GM12878 (cell line): ENCODE data around the gene TIMP2. TPM values are rescaled to one million over a fixed set of nuclear protein-coding genes. Genes with fewer than 3 reads are reported as not detected.
A peak's percentile ranks its signal among the peaks of the same experiment; 100 is the strongest.

Source experiments
- CHD1 ChIP-seq: IDR thresholded peaks from 2 replicates; pipeline ENCODE4 v1.6.1; 2012; ENCODE audit warnings: low read depth, low read length, improper control_type of control experiment
- CHD2 ChIP-seq: IDR thresholded peaks from 2 replicates; pipeline ENCODE4 v1.6.1; 2011; ENCODE audit warnings: low read depth, low read length, improper control_type of control experiment, borderline replicate concordance
- DPF2 ChIP-seq: fragments of 450-650 bp; IDR thresholded peaks from 2 replicates; pipeline ENCODE4 v1.6.1; 2017; ENCODE audit warnings: mild to moderate bottlenecking
- EED ChIP-seq: sonication (generic); IDR thresholded peaks from 2 replicates; pipeline ENCODE4 v1.6.1; 2016; ENCODE audit warnings: antibody characterized with exemption, low read depth
- ESRRA ChIP-seq: IDR thresholded peaks from 2 replicates; pipeline ENCODE4 v1.6.1; 2012; ENCODE audit warnings: mild to moderate bottlenecking, low read length, improper control_type of control experiment
- FOXM1 ChIP-seq: IDR thresholded peaks from 2 replicates; pipeline ENCODE4 v1.6.1; 2012; ENCODE audit warnings: low read depth, mild to moderate bottlenecking, inconsistent platforms, low read length, moderate library complexity
- MTA2 ChIP-seq: fragments of 450-650 bp; IDR thresholded peaks from 2 replicates; pipeline ENCODE4 v1.6.1; 2016; ENCODE audit warnings: low read depth, mild to moderate bottlenecking, moderate library complexity
- MYB ChIP-seq: fragments of 150-350 bp; IDR thresholded peaks from 2 replicates; pipeline ENCODE4 v1.6.1; 2014; ENCODE audit warnings: mild to moderate bottlenecking, low read depth, low read length, borderline replicate concordance
- NFIC ChIP-seq: IDR thresholded peaks from 2 replicates; pipeline ENCODE4 v1.6.1; 2012; ENCODE audit warnings: low read depth, mild to moderate bottlenecking, inconsistent platforms, low read length, moderate library complexity
- NR2C2 ChIP-seq: IDR thresholded peaks from 2 replicates; pipeline ENCODE4 v1.6.1; 2011; ENCODE audit warnings: borderline replicate concordance, low read depth; ENCODE audit not compliant: control insufficient read depth, insufficient read length
- RBBP5 ChIP-seq: fragments of 200-600 bp; sonication (generic); conservative IDR thresholded peaks from 2 replicates; pipeline ENCODE4 v1.6.1; 2016
- SMAD5 ChIP-seq: IDR thresholded peaks from 2 replicates; pipeline ENCODE4 v1.6.1; 2016; ENCODE audit warnings: antibody characterized with exemption, low read depth
- SMC3 ChIP-seq: IDR thresholded peaks from 2 replicates; pipeline ENCODE4 v1.6.1; 2011; ENCODE audit warnings: low read length, improper control_type of control experiment, borderline replicate concordance
- SPI1 ChIP-seq: IDR thresholded peaks from 2 replicates; pipeline ENCODE4 v1.6.1; 2011; ENCODE audit warnings: low read depth, mild to moderate bottlenecking, low read length, moderate library complexity, borderline replicate concordance; ENCODE audit not compliant: insufficient read depth
- TCF3 ChIP-seq: IDR thresholded peaks from 2 replicates; pipeline ENCODE4 v1.6.1; 2012; ENCODE audit warnings: low read depth, mild to moderate bottlenecking, low read length, borderline replicate concordance; ENCODE audit not compliant: insufficient read depth
- YBX1 ChIP-seq: fragments of 450-650 bp; IDR thresholded peaks from 2 replicates; pipeline ENCODE4 v1.6.1; 2016; ENCODE audit warnings: antibody characterized with exemption
- ZSCAN29 ChIP-seq: fragments of 450-650 bp; IDR thresholded peaks from 2 replicates; pipeline ENCODE4 v1.6.1; 2017; ENCODE audit warnings: mild to moderate bottlenecking, moderate library complexity
- polyA plus RNA-seq, 11 experiments: library from polyadenylated mRNA; depleted of rRNA in 4 of 11; unstranded in 6 of 11; stranded (reverse) in 5 of 11; fragments of >200 nt; fragmentation: Nextera tagmentation in 4 of 11; fragmentation: Illumina TruSeq in 1 of 11; extraction: Ambion mirVana in 4 of 11; extraction: Trizol in 1 of 11; gene quantifications; 1 replicate in 1 of 11; 2 replicates in 10 of 11; pipeline versions ENCODE4 v1.2.1 to v1.2.3, GENCODE V29; 2011 to 2016; ENCODE audit warnings: inconsistent platforms in 2 of 11, missing spikeins in 2 of 11, low read depth in 1 of 11
- total RNA-seq, 4 experiments: library from RNA; depleted of rRNA in 3 of 4; stranded (reverse); fragments of >200 nt in 3 of 4; fragmentation: Illumina TruSeq in 1 of 4; extraction: Trizol in 1 of 4; gene quantifications; 2 replicates each; pipeline versions ENCODE4 v1.2.1 to v1.2.3, GENCODE V29; 2013 to 2021
- TF ChIP-seq, protein P1 (sequence below): fragments of 450-650 bp; IDR thresholded peaks from 2 replicates; pipeline ENCODE4 v1.6.1; 2016; ENCODE audit warnings: mild to moderate bottlenecking, moderate library complexity, borderline replicate concordance
- TF ChIP-seq, protein P2 (sequence below): fragments of 450-650 bp; IDR thresholded peaks from 2 replicates; pipeline ENCODE4 v1.6.1; 2018; ENCODE audit warnings: mild to moderate bottlenecking, low read depth, moderate library complexity; ENCODE audit not compliant: partially characterized antibody
- TF ChIP-seq, protein P3 (sequence below): IDR thresholded peaks from 2 replicates; pipeline ENCODE4 v1.6.1; 2011; ENCODE audit warnings: low read depth, mild to moderate bottlenecking, low read length, moderate library complexity, borderline replicate concordance; ENCODE audit errors: extremely low read depth
- TF ChIP-seq, protein P4 (sequence below): fragments of 450-650 bp; IDR thresholded peaks from 2 replicates; pipeline ENCODE4 v1.6.1; 2016; ENCODE audit warnings: mild to moderate bottlenecking
- TF ChIP-seq, protein P5 (sequence below): fragments of 450-650 bp; IDR thresholded peaks from 2 replicates; pipeline ENCODE4 v1.6.1; 2017; ENCODE audit warnings: mild to moderate bottlenecking

The TIMP2 gene
- total and polyA plus RNA-seq, 10 of the 15 experiments (the other 5 are each of a cell fraction or from before 2014, with no cell fraction given): 0.03 to 0.41 (median 0.04) TPM; not detected in 7

DNA sequence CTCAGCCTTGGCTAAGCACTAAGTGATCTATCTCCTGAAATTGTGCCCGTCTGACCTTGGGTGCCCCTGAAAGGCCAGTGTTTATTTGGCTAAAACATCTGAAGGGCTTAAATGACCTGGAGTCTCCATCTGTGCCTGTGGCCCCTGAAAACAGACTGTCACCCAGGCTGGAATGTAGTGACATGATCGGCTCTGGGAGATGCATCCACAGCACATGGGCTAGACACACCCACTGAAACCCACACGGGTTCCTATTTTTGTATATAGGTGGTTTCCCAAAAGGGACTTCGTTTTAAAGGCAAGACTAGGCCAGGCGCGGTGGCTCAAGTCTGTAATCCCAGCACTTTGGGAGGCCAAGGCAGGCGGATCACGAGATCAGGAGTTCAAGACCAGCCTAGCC, 35.7 kb downstream of the TIMP2 start (continued):
- TF ChIP-seq, protein P1, sequence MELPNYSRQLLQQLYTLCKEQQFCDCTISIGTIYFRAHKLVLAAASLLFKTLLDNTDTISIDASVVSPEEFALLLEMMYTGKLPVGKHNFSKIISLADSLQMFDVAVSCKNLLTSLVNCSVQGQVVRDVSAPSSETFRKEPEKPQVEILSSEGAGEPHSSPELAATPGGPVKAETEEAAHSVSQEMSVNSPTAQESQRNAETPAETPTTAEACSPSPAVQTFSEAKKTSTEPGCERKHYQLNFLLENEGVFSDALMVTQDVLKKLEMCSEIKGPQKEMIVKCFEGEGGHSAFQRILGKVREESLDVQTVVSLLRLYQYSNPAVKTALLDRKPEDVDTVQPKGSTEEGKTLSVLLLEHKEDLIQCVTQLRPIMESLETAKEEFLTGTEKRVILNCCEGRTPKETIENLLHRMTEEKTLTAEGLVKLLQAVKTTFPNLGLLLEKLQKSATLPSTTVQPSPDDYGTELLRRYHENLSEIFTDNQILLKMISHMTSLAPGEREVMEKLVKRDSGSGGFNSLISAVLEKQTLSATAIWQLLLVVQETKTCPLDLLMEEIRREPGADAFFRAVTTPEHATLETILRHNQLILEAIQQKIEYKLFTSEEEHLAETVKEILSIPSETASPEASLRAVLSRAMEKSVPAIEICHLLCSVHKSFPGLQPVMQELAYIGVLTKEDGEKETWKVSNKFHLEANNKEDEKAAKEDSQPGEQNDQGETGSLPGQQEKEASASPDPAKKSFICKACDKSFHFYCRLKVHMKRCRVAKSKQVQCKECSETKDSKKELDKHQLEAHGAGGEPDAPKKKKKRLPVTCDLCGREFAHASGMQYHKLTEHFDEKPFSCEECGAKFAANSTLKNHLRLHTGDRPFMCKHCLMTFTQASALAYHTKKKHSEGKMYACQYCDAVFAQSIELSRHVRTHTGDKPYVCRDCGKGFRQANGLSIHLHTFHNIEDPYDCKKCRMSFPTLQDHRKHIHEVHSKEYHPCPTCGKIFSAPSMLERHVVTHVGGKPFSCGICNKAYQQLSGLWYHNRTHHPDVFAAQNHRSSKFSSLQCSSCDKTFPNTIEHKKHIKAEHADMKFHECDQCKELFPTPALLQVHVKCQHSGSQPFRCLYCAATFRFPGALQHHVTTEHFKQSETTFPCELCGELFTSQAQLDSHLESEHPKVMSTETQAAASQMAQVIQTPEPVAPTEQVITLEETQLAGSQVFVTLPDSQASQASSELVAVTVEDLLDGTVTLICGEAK: no peak
- no peak for TF ChIP-seq RBBP5
- TF ChIP-seq ZSCAN29: no peak
- TF ChIP-seq MYB: no peak
- no peak for TF ChIP-seq ESRRA
- TF ChIP-seq SPI1: peak; percentile 51; the same call in 1 of the 2 replicates
- TF ChIP-seq, protein P2, sequence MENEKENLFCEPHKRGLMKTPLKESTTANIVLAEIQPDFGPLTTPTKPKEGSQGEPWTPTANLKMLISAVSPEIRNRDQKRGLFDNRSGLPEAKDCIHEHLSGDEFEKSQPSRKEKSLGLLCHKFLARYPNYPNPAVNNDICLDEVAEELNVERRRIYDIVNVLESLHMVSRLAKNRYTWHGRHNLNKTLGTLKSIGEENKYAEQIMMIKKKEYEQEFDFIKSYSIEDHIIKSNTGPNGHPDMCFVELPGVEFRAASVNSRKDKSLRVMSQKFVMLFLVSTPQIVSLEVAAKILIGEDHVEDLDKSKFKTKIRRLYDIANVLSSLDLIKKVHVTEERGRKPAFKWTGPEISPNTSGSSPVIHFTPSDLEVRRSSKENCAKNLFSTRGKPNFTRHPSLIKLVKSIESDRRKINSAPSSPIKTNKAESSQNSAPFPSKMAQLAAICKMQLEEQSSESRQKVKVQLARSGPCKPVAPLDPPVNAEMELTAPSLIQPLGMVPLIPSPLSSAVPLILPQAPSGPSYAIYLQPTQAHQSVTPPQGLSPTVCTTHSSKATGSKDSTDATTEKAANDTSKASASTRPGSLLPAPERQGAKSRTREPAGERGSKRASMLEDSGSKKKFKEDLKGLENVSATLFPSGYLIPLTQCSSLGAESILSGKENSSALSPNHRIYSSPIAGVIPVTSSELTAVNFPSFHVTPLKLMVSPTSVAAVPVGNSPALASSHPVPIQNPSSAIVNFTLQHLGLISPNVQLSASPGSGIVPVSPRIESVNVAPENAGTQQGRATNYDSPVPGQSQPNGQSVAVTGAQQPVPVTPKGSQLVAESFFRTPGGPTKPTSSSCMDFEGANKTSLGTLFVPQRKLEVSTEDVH: no peak
- TF ChIP-seq SMC3: no peak
- 0 out of 2 replicates have a peak, but pooled peaks have one; percentile 19 for TF ChIP-seq EED
- no peak for TF ChIP-seq TCF3
- TF ChIP-seq DPF2: no peak
- no peak for TF ChIP-seq CHD2
- no peak for TF ChIP-seq CHD1
- TF ChIP-seq NFIC: no peak
- TF ChIP-seq, protein P3, sequence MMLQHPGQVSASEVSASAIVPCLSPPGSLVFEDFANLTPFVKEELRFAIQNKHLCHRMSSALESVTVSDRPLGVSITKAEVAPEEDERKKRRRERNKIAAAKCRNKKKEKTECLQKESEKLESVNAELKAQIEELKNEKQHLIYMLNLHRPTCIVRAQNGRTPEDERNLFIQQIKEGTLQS: no peak
- no peak for TF ChIP-seq FOXM1
- no peak for TF ChIP-seq SMAD5
- TF ChIP-seq, protein P4, sequence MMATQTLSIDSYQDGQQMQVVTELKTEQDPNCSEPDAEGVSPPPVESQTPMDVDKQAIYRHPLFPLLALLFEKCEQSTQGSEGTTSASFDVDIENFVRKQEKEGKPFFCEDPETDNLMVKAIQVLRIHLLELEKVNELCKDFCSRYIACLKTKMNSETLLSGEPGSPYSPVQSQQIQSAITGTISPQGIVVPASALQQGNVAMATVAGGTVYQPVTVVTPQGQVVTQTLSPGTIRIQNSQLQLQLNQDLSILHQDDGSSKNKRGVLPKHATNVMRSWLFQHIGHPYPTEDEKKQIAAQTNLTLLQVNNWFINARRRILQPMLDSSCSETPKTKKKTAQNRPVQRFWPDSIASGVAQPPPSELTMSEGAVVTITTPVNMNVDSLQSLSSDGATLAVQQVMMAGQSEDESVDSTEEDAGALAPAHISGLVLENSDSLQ: no peak
- TF ChIP-seq, protein P5, sequence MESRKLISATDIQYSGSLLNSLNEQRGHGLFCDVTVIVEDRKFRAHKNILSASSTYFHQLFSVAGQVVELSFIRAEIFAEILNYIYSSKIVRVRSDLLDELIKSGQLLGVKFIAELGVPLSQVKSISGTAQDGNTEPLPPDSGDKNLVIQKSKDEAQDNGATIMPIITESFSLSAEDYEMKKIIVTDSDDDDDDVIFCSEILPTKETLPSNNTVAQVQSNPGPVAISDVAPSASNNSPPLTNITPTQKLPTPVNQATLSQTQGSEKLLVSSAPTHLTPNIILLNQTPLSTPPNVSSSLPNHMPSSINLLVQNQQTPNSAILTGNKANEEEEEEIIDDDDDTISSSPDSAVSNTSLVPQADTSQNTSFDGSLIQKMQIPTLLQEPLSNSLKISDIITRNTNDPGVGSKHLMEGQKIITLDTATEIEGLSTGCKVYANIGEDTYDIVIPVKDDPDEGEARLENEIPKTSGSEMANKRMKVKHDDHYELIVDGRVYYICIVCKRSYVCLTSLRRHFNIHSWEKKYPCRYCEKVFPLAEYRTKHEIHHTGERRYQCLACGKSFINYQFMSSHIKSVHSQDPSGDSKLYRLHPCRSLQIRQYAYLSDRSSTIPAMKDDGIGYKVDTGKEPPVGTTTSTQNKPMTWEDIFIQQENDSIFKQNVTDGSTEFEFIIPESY: no peak
- TF ChIP-seq YBX1: no peak
- no peak for TF ChIP-seq NR2C2
- no peak for TF ChIP-seq MTA2
